PFSK-1 (cell line): Measurements from ENCODE around the gene DENND10. TPM values are rescaled to one million over a fixed set of nuclear protein-coding genes. Genes with fewer than 3 reads are reported as not detected.

Experiments
- FOXP2 ChIP-seq: optimal IDR thresholded peaks from 2 replicates; pipeline ENCODE3; 2011; ENCODE audit warnings: borderline replicate concordance, control low read depth, inconsistent platforms; ENCODE audit not compliant: insufficient read depth; ENCODE audit errors: extremely low read length, extremely low read depth
- POLR2AphosphoS5 ChIP-seq: IDR thresholded peaks from 2 replicates; pipeline ENCODE4 v1.6.1; 2012; ENCODE audit warnings: low read depth, mild to moderate bottlenecking, control low read depth, low read length, moderate library complexity
- SIN3A ChIP-seq: IDR thresholded peaks from 2 replicates; pipeline ENCODE4 v1.6.1; 2012; ENCODE audit warnings: mild to moderate bottlenecking, low read length, moderate library complexity, borderline replicate concordance; ENCODE audit not compliant: insufficient read depth
- TAF1 ChIP-seq: IDR thresholded peaks from 2 replicates; pipeline ENCODE4 v1.6.1; 2012; ENCODE audit warnings: low read length, control low read depth, borderline replicate concordance; ENCODE audit not compliant: insufficient read depth
- polyA plus RNA-seq: library from polyadenylated mRNA; unstranded; fragments of >200 nt; gene quantifications from one replicate; pipeline ENCODE4 v1.2.1, GENCODE V29; 2012; ENCODE audit warnings: low read depth, missing spikeins; ENCODE audit not compliant: insufficient read length
- TF ChIP-seq, protein P1 (sequence below), 2 experiments: IDR thresholded peaks; 2 replicates each; pipeline versions ENCODE4 v1.6.1 to v1.8.0; 2011 to 2012; ENCODE audit warnings: low read depth in 2 of 2, low read length in 2 of 2, control low read depth in 1 of 2, inconsistent platforms in 1 of 2, mild to moderate bottlenecking in 1 of 2, moderate library complexity in 1 of 2; ENCODE audit not compliant: insufficient read depth in 1 of 2

The DENND10 gene, protein sequence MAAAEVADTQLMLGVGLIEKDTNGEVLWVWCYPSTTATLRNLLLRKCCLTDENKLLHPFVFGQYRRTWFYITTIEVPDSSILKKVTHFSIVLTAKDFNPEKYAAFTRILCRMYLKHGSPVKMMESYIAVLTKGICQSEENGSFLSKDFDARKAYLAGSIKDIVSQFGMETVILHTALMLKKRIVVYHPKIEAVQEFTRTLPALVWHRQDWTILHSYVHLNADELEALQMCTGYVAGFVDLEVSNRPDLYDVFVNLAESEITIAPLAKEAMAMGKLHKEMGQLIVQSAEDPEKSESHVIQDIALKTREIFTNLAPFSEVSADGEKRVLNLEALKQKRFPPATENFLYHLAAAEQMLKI
- polyA plus RNA-seq = 44.4 TPM

DNA sequence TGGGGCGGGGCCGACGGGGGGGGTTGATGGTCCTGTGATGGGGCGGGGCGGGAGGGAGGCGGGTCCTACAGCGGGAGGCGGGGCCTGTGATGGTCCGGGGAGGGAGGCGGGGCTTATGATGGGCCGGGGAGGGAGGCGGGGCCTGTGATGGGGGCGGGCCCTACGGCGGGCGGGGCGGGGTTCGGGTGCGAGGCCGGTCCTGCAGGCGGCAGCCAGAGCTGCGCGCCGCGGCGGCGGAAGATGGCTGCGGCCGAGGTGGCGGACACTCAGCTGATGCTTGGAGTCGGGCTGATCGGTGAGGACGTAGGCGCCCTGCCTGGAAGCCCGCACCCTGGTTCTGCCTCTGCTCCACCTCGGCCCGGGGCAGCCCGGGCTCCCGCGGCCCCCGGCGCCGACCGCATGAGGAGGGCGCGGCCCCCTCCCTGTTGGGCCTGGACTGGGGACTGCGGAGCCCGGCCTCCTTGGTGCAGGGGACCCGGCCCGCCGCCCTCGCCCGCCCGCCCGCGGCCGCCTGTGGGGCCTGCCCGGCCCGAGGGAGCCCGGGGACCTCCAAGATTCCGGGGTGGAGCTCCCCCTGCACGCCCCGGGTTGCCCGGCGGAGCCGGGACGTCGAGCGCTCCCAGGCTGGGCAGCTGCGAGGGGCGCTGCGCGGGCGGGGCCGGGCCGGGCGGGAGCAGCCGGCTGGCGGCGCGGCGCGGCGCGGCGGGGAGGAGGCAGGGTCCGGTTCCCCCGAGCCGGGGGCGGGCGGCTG, at the start of gene DENND10:
TSS of gene DENND10 (plus strand) at position 211 of the 751 bp plus-strand sequence. CDS start at position 241, 30 bp downstream.
- TF ChIP-seq SIN3A = peak; percentile 31; the same call in 1 of the 2 replicates
- peak; percentile 86 for TF ChIP-seq POLR2AphosphoS5
- no peak for TF ChIP-seq FOXP2
- TF ChIP-seq TAF1 = 0 out of 2 replicates have a peak, but pooled peaks have one; percentile 55
- TF ChIP-seq, protein P1, sequence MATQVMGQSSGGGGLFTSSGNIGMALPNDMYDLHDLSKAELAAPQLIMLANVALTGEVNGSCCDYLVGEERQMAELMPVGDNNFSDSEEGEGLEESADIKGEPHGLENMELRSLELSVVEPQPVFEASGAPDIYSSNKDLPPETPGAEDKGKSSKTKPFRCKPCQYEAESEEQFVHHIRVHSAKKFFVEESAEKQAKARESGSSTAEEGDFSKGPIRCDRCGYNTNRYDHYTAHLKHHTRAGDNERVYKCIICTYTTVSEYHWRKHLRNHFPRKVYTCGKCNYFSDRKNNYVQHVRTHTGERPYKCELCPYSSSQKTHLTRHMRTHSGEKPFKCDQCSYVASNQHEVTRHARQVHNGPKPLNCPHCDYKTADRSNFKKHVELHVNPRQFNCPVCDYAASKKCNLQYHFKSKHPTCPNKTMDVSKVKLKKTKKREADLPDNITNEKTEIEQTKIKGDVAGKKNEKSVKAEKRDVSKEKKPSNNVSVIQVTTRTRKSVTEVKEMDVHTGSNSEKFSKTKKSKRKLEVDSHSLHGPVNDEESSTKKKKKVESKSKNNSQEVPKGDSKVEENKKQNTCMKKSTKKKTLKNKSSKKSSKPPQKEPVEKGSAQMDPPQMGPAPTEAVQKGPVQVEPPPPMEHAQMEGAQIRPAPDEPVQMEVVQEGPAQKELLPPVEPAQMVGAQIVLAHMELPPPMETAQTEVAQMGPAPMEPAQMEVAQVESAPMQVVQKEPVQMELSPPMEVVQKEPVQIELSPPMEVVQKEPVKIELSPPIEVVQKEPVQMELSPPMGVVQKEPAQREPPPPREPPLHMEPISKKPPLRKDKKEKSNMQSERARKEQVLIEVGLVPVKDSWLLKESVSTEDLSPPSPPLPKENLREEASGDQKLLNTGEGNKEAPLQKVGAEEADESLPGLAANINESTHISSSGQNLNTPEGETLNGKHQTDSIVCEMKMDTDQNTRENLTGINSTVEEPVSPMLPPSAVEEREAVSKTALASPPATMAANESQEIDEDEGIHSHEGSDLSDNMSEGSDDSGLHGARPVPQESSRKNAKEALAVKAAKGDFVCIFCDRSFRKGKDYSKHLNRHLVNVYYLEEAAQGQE (IDR thresholded peaks at IDR 0.05; ENCODE audit: insufficient read depth in 1 of 2, low read depth in 2 of 2, low read length in 2 of 2) = no peak

GRCh38 chr10:119055472-119055871, 48.4 kb upstream of the DENND10 start:
- TF ChIP-seq POLR2AphosphoS5 (no peak), FOXP2 (no peak), SIN3A (no peak), TAF1 (no peak)
- TF ChIP-seq, protein P1 (IDR thresholded peaks at IDR 0.05; ENCODE audit: insufficient read depth in 1 of 2, low read depth in 2 of 2, low read length in 2 of 2) = no peak

- TF ChIP-seq POLR2AphosphoS5 (no peak), FOXP2 (no peak), SIN3A (no peak), TAF1 (no peak)
- TF ChIP-seq, protein P1 (IDR thresholded peaks at IDR 0.05; ENCODE audit: insufficient read depth in 1 of 2, low read depth in 2 of 2, low read length in 2 of 2) = no peak
Observed at GRCh38 chr10:119058010-119058409, 45.9 kb upstream of the DENND10 start.

GRCh38 chr10:119059557-119059956, 44.4 kb upstream of the DENND10 start:
- TF ChIP-seq TAF1 (no peak), POLR2AphosphoS5 (no peak), SIN3A (no peak), FOXP2 (no peak)
- TF ChIP-seq, protein P1 (IDR thresholded peaks at IDR 0.05; ENCODE audit: insufficient read depth in 1 of 2, low read depth in 2 of 2, low read length in 2 of 2) = no peak
